DMS 273 (cell line): Measurements from ENCODE around the gene IRF2BP2.
A peak's percentile ranks its signal among the peaks of the same experiment; 100 is the strongest.

Experiments used
- DNase-seq: peaks from one replicate; lab custom pipeline; 2025; ENCODE audit not compliant: unreplicated experiment; lab: John Stamatoyannopoulos, UW

IRF2BP2 gene

GRCh38 chr1:234614081-234614489 lies 4.1 kb upstream of the IRF2BP2 start:
- peak; percentile 23 for DNase-seq

DNA sequence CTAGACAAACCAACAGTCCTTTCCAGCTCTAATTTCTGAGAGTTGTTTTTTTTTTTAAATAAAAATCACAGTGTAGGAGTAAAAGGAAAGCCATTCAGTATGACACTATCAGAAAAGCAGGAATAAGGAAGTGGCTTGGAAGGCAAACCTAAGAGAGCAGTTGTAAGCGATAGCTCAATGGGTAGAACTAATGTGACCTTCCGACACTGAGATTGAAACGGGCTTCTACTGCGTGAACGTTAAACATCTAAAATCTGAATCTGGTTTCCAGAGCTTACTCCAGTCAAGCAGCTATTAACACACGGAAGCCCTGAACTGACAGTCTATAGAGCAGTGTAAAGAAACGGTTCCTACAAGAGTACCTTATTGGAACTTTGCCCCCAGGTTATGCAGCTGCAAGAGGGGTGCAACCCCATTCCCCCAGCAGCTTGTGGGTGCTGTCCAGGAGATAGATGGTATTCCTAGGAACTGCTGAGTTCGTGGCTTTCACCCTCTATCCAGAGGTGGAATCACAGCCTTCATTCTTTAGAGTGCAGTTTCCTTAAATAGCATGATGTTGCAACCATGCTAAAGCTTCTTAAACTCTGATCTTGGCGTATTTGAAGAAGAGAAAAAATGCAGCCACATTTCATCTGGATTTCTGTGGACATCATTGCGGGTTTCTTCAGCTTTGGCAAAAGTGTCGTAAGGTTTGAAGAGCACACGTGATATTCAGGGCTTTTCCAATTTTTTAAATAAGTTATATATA lies 3.3 kb upstream of the IRF2BP2 start:
- peak; percentile 61 for DNase-seq

DNA sequence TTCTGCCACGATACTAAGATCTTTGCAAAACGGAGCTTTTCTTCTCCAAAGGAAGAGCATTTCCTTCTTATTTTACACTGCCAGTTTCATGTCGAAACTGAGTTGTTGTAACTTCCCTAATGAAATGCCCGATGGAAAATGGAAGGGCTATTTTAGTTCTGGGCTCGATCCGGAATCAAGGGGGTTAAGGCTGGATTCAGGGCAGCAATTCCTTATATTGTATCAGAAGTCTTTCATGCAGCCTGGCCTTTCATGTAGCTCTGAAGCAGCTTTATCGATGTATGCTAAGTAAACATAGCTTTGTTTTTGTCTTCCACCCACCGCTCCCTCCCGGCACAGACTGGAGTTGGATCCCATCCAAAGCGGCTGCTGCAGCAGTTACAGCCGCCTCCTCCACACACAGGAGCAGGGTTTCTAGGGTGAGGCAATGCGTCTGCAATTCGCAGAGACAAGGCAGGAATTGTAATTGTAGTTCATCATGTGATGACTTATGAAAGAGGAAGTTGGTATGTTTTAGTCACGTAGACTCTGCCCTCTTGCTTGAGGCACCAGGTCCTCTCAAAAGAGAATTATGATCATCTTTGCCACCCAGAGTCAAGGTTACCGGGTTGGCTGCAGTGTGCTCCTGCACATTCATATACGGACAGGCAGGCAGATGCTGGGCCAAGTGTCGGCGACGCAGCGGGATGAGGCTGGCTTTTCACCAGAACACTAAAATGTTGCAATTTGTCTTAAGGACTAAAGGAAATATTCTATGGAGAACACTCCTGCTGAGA lies 2.6 kb upstream of the IRF2BP2 start:
- peak; percentile 96 for DNase-seq

DNA sequence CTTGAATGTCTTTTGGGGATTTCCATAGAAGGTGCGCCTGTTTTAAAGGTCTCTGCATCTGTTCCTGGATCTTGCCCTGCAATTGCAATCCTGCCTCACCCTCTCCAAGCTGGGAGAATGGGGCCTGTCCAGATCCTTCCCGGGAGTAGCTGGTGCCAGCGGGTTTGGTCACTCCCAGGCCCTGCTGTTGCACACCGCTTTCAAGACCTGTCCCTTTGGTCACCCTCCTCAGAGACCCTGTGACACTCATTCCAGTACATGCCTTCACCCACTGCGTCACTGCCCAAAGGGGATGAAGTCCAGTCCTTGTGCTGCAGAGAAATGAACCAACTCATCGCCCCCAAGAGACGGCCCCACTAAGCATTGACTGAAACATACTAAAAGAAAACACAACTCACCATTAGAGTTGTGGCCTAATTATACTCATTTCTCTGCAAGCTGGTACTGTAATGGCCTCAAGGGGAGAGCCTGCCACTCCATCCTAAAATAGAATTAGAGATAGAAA lies 1.9 kb upstream of the IRF2BP2 start:
- DNase-seq: peak; percentile 78

DNA sequence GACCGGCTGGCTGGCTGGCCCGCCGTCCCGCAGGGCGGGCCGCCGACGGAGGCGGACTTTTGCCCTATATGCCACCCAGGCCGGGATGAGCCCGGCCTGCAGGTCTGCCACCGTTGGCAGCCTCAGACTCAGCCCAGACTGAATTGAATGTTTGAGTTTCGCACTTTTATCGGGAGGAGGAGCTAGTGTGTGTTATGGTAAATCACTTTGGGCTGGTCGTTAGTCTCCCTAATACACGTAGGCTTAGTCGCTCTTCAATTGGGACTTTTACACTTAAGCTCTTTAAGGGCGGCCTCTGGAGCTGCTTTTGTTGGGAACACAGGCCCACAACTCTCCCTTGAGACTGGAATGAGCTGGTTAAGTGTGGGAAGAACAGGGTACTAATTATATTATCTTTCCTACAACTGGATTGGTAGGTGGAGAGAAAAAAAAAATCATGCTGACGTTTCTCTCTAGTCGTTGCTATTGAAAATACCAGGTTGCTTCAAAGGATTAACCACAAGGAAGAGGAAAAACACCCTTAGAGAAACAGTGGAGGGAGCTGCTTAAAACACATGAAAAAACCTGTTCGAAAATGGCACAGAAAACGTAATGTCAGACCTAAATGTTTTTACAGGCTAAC lies 1.4 kb upstream of the IRF2BP2 start:
- DNase-seq: peak; percentile 97

GRCh38 chr1:234610666-234611224 lies 767 bp upstream of the IRF2BP2 start:
- peak; percentile 98 for DNase-seq

- no peak for DNase-seq
These were observed 311 bp downstream of the IRF2BP2 start for GRCh38 chr1:234609691-234610042.

DNA sequence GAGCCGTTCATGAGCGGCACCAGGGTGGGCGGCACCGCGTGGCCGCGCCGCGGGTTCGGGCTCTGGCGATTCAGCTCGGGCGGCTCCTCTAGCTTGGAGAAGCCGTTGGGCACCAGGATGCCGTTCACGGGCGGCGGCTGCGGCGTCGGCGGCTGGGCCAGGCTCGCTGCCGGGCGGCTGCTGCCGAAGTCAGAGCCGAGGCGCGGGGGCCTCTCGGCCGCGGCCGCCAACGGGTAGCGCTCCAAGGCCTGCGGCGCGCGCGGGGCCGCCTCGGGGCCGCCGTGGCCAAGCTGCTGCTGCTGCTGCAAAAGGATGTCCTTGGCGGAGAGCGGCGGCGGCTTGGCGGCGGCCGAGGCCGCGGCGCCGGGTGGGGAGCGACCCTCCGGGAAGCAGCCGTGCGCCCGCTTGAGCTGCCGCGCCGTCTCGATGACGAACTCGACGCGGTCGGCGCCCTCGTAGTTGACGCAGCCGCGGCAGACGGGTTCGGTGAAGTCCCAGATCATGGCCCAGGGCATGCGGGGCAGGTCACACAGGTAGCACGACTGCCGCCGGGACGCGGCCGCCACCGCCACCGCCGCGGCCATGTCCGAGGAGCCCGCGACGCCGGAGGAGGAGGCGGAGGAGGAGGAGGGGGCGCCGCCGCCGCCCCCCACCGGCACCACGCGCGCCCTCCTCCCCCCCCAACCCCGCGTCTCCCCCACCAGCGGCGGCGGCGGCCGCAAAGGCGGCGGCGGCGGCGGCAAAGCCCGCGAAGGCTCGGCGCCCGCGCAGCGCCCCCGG lies 877 bp downstream of the IRF2BP2 start:
- peak; percentile 72 for DNase-seq

DNA sequence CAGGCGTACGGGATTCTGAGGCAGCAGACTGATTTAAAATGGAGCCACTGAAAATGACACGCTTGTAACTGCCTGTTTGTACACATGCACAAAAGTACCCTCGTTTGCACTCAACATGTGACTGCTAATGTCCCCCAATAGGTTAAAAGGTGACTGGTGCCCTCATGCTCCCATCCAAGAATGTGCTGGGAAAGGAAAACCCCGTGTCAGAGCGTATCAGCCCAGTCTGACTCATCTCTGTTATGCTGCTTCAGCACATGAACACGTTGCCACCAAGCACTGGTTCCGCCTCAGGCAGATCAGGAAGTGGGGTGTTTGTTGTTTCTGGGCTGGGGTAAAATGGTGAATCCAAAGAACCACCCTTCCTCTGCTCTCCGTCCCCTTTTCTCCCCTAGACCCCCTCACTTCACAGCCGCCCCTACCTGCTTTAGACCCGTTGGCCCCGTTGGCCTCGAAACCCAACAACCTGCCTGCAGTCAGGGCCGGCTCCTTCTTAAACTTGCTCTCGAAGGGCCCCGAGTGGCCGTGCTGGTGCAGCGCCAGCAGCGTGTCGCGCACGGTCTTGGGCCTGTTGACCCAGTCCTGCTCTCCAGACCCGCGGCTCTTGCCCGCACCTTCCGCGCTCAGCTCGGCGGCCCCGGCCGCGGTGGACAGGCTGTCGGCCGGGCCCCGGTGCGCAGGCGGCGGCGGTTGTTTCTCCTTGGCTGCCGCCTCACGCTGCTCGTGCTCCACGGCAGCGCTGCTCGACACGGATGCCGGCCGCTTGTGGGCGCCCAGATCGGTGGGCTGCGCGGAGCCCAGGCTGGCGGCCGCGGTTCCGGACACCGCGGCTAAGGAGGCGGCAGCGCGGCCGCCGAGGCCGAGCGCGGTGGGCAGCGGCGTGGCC lies 1.7 kb downstream of the IRF2BP2 start:
- peak; percentile 80 for DNase-seq

DNA sequence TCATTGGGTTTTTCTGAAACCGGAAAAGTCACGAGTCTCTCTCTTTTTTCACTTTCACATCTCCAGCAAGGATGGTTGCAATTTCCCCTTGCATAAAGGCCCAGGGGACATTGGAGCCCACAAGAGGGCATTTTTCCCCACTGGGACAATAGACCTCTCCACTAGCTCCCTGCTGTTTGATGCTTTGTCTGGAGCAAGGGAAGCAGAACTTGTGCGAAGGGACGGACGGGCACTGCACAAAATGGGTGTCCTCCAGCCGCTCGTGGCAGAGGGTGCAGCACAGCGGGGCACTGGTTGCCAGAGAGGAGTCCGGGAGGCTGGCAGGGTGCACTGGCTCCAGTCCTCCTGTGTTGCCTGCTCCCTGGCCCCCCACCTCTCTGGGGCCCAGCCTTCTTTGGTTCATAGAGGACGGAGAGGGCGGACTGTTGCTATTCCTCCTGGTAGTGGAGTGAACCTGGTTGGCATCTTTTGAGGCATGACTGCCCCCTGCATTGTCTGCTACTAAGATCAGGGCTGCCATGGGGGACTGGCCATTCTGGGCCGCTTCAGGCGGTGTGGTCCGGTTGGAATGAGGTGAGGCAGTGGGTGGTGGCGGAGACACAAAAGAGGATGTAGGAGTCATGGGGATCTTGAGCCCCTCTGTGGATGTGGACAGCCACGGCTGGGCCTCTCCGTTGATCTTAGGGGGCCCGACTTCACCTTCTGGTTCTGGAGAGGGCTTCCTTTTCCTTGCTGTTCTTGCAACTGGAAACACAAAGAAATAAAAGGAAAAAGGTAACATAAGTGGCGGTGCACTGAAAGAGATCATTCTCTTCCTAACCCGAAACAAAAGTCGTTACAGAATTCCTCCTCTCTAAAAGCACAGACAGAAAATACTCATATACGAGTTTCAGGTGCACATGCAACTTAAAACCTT lies 2.6 kb downstream of the IRF2BP2 start:
- peak; percentile 62 for DNase-seq

- no peak for DNase-seq
These were observed 3.2 kb downstream of the IRF2BP2 start for GRCh38 chr1:234606784-234607108.

DNA sequence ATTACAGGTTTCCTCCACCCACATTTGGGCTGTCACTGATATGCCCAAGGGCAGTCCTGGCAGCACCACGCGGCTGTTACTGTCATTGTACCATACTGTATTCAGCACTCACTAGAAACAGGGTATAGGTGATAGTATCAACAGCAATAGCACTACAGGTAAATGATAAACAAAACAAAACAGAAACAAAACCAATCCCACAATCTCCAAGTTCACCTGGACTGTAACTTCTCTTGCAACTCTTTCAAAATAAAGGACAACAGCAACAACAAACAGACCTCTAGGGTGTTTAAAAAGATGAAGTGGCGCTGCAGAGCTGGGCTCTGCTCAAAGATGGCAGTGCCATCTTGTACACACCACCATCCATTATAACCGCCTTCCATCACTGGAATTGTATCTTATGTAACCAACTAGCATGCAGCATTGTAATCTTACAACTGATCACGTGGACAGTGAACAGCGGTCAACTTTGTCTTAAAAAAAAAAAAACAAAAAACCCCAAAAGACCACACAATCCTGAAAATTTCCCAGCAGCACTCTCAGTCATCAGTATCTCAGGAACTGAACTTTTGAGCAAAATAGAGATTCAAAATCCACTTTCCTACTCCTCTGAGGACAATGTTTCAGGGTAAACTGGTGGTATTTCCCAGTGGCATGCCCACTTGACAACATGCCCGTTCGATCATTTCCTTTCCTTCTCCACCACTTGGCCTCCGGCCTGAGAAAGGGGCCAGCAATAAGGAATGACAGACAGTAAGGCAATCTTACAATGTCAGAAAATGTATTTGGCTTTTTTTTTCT lies 3.8 kb downstream of the IRF2BP2 start:
- DNase-seq: peak; percentile 78

DNA sequence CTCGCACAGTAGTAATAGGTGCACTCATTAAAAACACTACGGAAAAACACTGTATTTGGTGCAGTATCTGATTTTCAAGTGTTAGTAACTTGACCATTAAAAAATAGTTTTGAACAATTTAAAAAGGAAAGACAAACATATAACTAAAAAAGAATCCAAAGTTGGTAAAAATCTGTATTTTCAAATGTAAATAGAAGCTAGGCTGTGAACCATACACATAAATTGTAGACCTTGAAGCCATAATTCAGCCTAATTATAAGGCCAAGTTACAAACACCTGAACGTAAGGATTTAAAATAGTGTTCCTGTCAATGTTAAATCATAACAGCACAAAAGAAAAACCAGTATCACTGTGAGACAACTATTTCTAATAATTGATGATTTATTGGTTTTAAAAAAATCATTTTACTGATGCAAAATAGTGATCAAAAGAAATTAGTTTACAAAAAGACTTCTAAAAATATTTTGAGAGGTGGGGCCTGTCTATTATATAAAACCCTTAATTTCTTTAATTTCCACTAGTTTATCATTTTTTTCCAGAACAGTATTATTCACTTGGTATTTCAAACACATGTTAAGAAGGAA lies 4.5 kb downstream of the IRF2BP2 start:
- no peak for DNase-seq

- peak; percentile 58 for DNase-seq
These were observed 5.2 kb downstream of the IRF2BP2 start for GRCh38 chr1:234604495-234605398.

DNA sequence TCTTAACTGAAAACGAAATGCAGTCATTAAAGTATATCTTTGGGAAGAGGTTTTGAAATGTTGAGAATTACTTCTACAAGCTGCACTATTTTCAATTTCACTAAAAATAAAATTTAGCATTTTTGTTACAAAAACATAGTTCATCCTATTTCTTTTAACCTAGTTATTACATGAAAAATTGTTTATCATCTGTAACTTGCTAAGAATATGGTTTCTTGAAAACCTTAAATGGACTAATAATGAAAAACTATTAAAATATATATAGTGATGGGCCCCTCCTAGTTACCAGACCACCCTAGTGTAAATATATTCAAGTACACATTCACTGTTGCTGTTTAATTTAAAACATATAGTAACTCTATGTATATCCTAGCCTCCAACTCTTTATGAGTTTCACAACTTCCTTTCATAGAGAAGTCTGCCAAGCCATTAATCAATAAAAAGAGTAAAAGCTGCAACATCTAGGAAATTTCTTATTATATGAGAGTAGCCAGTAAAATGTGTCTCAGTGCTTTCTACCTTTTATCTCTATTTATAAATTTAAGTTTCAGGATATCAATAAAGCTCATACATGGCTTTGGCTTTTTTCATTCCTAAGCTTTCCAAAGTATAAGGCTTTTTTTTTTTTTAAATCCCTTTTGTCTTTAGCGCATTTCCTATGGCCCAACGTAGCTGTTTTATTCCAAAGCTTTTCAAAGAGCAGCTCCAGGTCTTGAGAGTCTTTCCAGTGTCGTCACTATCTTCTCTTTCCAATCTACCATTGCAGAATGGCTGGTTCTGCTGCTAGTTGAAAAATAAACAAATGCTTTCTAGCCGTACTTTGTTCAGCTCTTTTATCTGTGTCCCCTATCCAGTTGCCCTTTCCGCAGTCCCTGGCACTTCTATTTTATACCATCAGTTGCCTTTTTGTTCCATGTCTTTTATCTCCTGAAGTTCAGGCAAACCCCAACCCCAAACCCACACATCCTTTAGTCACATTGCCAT lies 6.5 kb downstream of the IRF2BP2 start:
- DNase-seq: peak; percentile 60
